DOHH2 (cell line): Measurements from ENCODE around the gene HS3ST5.

Source experiments
- EZH2phosphoT487 ChIP-seq: fragments of 200-600 bp; sonication (generic); IDR thresholded peaks from 2 replicates; pipeline ENCODE4 v1.6.1; 2017; ENCODE audit warnings: borderline replicate concordance, mild to moderate bottlenecking, antibody characterized with exemption, low read length, moderate library complexity, mixed read lengths
- TF ChIP-seq, protein P1 (sequence below): fragments of 200-600 bp; sonication (generic); IDR thresholded peaks from one replicate; pipeline ENCODE4 v1.5.1; 2014; ENCODE audit warnings: antibody characterized with exemption, mild to moderate bottlenecking, low read depth, low read length; ENCODE audit not compliant: poor library complexity, severe bottlenecking

DNA sequence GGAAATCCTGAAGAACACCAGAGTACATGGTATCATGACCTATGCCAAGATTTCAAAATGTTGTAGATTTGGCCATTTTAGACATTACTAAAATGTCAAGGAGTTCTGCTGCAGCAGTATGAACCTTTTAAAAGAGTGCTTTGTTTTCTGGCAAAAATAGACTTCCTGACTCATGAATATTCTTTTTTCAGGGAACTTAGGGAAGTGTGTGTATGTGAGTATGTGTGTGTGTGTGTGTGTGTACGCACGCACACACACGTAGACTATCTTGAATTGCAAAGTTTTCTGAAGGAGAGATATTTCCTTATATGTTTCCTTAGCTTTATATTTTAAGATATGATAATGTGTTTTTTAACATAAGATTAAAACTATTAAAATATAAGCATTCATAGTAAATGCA is 161.2 kb downstream of the HS3ST5 start:
- TF ChIP-seq, protein P1, sequence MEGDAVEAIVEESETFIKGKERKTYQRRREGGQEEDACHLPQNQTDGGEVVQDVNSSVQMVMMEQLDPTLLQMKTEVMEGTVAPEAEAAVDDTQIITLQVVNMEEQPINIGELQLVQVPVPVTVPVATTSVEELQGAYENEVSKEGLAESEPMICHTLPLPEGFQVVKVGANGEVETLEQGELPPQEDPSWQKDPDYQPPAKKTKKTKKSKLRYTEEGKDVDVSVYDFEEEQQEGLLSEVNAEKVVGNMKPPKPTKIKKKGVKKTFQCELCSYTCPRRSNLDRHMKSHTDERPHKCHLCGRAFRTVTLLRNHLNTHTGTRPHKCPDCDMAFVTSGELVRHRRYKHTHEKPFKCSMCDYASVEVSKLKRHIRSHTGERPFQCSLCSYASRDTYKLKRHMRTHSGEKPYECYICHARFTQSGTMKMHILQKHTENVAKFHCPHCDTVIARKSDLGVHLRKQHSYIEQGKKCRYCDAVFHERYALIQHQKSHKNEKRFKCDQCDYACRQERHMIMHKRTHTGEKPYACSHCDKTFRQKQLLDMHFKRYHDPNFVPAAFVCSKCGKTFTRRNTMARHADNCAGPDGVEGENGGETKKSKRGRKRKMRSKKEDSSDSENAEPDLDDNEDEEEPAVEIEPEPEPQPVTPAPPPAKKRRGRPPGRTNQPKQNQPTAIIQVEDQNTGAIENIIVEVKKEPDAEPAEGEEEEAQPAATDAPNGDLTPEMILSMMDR: no peak
- TF ChIP-seq EZH2phosphoT487: no peak
